HG02840 (cell line): Measurements from ENCODE around the gene ARHGAP21.
"Not testable (repeated sequence)": the region's sequence is repeated elsewhere in the genome, so short reads cannot be mapped to it uniquely, and the experiment has no call there.

Source experiments
- ATAC-seq: cut with Tn5 transposase; IDR thresholded peaks from one replicate; pipeline ENCODE4 v1.9.1; 2021; ENCODE audit warnings: mild to moderate bottlenecking, moderate library complexity, moderate number of reproducible peaks; ENCODE audit not compliant: unreplicated experiment, low FRiP score

Gene ARHGAP21

GRCh38 chr10:24690961-24691512, 32.6 kb downstream of the ARHGAP21 start:
- no peak for ATAC-seq

- ATAC-seq = no peak
Measured at GRCh38 chr10:24685958-24686540, 37.6 kb downstream of the ARHGAP21 start.

GRCh38 chr10:24683554-24683953, 40.1 kb downstream of the ARHGAP21 start:
- ATAC-seq = no peak

DNA sequence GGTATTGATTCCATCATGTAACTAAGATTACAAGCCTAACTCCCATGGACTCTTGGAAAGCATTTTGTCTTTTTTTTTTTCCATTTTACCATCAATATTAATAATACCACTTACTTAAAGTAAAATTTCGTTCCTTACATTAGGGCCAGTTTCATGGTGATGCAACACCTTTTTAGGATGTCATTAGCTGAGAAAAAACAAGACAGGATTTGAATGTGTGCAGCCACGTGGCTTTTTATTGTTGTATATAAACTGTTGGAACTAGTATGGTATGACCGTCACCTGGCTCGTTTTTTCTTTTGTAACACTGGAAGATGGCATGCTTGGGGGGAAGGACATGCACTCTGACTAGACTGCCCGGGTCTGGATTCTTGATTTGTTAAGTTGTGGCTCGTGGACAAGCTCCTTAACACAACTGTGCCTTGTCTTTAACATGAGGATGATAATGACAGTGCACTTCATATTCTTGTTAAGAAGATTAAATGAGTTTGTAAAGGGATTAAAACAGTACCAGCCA, 42.1 kb downstream of the ARHGAP21 start:
- no peak for ATAC-seq

DNA sequence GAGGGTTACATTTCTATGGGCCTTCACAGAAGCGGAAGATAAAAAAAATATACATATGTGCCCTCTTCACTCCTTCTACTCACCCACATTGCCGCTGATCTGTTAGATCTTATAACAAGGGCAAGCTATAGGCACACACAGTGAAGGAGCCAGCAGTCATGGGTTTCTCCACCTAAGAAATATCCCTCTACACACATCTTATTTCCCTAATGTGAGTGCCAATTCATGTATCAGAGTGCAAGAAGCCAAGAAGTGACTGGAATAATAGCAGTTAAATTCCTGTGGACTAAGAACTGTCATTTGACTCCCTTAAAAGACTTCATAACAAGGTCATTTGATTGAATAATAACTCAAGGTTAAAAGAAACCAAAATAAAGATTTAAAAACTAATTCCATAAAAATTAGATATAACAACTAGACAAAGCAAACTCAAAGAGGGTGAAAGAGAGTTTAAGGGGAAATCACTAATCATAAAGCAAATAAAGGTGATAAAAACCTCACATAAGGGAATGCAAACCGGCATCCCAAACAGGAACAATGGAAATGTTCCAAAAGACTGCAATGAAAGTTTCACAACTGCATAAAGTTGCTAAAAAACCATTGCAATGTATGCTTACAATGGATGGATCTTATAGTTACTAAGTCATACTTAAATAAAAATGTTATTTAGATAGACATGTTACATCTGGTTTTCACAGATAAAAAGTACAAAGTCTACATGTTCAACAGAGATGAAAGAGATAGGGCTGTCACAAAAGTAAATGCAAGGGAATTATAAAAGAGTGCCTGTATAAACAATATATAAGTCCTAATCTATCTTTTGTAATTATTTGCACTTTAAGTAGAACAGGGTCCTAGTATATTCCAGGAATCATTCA, 42.8 kb downstream of the ARHGAP21 start:
- no peak for ATAC-seq

DNA sequence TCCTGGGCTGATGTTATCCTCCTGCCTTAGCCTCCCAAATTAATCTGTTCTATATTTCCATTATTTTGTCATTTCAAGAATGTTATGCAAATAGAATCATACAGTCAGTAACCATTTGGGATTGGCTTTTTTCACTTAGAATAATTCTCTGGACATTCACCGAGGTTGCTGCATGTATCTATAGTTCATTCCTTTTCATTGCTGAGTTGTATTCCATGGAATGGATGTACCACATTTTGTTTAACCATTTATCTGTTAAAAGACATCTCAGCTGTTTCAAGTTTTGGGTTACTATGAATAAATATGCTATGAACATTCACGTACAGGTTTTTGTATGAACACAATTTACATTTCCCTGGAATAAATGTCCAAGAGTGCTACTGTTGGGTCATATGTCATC, 44.9 kb downstream of the ARHGAP21 start:
- ATAC-seq = no peak

- no peak for ATAC-seq
Measured at GRCh38 chr10:24674892-24675632, 48.6 kb downstream of the ARHGAP21 start.

DNA sequence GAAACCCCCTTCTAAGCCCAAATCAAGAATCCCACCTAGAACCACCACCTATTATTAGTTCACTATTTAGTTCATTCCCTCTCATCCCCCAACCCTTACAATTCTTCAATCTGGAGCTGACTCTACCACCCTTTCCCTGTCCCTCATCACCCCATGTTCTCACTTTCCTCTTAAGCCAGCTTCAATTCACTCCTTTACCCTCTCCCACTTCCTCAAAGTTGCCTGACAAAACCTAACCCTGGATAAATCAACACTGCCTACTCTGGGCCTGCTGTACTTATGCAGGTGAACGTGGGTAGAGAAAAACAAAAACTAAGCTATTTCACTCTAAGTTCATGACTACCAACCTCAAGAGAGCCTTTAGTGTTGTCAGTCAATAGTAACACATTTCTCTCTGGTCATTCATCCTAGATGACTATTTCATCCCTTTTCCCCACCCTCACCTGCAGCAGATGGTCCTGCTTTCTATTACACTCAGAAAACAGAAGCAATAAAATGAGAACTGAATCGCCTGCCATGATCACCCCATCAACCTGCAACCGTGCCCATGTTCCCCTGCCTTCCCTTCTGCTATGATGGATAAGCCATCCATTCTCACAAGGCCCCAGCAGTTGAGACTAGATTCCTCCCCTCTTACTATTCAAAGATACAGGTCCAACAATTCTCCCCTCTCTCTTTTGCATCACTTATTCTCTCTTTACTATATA, 52.6 kb downstream of the ARHGAP21 start:
- ATAC-seq = no peak

GRCh38 chr10:24669285-24669852, 54.3 kb downstream of the ARHGAP21 start:
- ATAC-seq = no peak

DNA sequence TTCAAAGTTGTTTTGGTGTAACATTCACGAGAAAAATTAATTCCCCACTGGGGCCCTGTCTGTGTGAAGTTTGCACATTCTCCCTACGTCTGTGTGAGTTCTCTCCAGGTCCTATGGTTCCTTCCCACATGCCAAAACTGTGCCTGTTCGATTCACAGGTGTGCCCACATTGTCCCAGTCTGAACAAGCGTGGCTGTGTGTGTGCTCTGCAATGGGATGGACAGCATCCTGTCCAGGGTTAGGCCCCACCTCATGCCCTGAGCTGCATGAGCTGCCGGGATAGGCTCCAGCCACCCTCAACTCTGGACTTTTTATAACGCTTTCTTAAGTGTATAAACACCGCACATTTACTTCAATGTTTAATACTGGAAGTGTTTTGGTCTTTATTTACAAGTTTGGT, 55.4 kb downstream of the ARHGAP21 start:
- ATAC-seq = no peak

GRCh38 chr10:24664991-24665390, 58.7 kb downstream of the ARHGAP21 start:
- no peak for ATAC-seq

GRCh38 chr10:24661376-24661775, 62.3 kb downstream of the ARHGAP21 start:
- no peak for ATAC-seq

DNA sequence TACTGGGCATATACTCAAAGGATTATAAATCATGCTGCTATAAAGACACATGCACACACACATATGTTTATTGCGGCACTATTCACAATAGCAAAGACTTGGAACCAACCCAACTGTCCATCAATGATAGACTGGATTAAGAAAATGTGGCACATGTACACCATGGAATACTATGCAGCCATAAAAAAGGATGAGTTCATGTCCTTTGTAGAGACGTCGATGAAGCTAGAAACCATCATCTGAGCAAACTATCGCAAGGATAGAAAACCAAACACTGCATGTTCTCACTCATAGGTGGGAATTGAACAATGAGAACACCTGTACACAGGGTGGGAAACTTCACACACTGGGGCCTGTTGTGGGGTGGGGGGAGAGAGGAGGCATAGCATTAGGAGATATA, 65.4 kb downstream of the ARHGAP21 start:
- ATAC-seq = not testable (repeated sequence)

GRCh38 chr10:24656326-24656725, 67.4 kb downstream of the ARHGAP21 start:
- not testable (repeated sequence) for ATAC-seq

DNA sequence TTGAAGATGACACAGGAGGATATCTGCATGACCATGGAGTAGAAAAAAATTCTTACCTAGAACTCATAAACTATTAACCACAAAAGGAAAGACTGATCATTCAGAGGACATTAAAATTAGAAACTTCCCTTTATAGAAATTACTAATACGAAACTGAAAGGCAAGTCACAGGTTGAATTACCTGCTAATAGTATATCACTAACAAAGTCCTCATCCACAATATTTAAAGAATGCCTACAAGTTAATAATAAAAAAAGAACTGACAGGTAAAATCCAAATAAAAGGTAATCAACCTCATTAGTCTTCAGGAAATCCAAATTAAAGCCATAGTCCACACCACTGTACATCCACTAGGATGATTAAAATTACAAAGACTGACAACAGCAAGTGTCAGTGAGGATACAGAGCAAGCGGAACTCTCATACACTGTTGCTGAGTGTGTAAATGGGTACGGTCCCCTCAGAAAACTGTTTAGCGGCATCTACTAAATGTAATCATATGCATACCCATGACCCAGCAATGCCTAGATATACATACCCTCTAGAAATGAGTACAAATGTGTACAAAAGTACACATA, 71.2 kb downstream of the ARHGAP21 start:
- ATAC-seq = peak; percentile 83

GRCh38 chr10:24651923-24652322, 71.8 kb downstream of the ARHGAP21 start:
- no peak for ATAC-seq

GRCh38 chr10:24650669-24651391, 72.9 kb downstream of the ARHGAP21 start:
- ATAC-seq = no peak

GRCh38 chr10:24645784-24646183, 77.9 kb downstream of the ARHGAP21 start:
- ATAC-seq = no peak

DNA sequence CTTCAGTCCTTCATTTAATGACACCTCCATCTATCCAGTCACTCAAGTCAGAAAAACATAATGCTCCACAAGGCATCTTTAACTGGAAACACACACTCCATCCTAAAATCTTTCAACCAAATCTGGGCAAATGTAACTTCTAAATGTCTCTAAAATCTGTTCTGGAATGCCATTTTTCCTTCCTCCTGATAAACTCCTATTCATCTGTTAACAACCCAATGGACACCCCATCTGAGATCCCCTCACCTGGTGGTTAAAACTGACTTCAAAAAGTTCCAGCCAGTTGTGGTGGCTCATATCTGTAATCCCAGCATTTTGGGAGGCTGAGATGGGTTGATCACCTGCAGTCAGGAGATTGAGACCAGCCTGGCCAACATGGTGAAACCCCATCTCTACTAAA, 78.7 kb downstream of the ARHGAP21 start:
- ATAC-seq = no peak
